GM19239 (cell line): Measurements from ENCODE around the gene CENPP.

Experiments used
- DNase-seq: peaks from one replicate; pipeline ENCODE4 v3.0.0; 2011; ENCODE audit warnings: low spot score; ENCODE audit not compliant: insufficient read length
- FAIRE-seq: peaks from 2 replicates; lab custom pipeline; 2011; peaks lifted over from hg19 to GRCh38; lab: Jason Lieb, UNC

Gene CENPP

DNA sequence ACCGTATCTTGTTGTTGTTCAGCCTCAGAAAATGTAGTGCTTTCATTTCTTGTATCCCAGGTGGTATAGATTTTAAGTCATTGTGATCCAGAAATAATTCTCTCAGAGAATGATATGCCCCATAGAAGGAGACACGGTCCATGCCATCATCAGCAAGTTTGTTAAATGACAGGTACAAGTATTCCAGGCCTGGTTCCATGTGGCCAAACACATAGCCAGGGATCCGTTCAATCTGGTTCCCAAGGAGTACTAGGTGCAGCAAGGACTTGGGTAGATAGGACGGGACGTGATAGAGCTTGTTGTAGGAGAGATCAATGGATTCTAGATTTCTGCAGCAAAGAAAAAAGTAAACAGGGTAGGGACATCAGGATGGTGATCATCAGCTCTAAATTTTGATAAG lies 175.0 kb downstream of the CENPP start:
- no peak for FAIRE-seq
- DNase-seq = no peak

DNA sequence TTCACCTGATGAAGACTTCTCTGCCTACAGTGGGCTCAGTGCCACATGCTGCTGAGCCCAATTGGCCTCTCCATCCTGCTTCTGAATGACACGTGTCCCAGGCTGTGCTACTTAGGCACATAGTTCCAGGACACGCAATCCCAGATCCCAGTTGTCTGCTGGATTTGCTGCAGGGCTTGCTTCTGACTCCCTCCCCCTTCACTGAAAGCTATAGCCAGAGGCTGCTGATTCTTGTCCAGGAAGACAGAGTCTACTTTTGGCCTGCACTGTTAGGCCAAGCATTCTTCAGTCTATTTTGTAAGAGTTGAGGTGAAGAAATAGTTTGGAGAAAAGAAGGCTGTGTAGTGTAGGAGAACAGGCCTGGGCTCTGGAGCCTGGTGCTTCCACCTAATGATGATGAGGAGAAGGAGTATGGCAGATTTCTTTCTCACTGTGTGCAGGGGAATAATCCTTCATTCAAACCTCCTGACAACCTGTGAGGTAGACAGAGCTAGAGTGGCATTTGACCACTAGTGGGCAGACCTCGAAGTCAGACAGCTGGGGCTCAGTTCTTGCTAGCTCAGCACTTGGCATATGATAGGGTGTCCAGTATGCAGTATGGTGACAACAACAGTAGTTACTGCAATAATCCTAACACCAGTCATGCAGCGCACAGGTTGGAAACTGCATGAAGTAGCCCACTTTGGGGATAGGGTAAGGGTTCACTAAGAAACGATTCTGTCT lies 176.1 kb downstream of the CENPP start:
- peak; percentile 4 for DNase-seq

GRCh38 chr9:92503156-92503555 lies 177.4 kb downstream of the CENPP start:
- DNase-seq (no peak), FAIRE-seq (no peak)

More for the DNA sequence above, 176.1 kb downstream of the CENPP start:
- no peak for FAIRE-seq

DNA sequence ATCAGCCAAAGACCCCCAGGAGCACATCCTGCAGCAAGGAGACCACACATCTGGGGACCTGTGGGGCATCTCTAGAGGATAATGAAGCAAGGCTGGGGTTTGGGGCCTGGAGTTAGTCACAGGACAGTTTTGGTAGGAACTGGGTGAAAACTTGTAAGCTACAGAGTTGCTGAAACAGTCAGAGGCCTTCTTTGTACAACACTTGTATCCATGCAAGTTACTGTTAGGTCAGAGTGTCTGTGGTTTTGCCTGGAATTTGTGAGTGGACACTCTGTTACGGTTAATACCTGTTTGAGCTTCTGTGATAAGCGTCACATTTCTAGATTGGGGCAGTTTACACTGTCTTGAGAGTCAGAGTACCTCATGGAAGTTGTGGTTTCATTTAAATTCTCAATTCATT lies 179.1 kb downstream of the CENPP start:
- DNase-seq (no peak), FAIRE-seq (no peak)

GRCh38 chr9:92506184-92506857 lies 180.6 kb downstream of the CENPP start:
- FAIRE-seq (no peak), DNase-seq (no peak)

DNA sequence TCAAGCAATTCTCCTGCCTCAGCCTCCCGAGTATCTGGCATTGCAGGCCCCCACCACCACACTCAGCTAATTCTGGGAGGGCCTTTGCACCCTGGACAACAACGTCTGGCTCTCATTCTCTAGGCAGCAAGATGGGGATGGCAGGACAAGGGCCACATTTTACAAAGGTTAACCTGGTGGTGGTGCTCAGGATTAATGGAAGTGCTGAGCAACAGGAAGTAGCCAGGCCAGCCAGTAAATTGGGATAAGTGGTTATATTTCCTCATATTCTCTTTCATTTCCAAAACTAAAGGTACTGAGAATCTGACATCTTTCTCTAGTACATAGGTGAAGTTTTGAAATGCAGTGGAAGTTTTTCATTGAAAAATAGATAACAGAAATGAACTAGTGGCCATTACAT lies 181.3 kb downstream of the CENPP start:
- FAIRE-seq = no peak
- no peak for DNase-seq

- no peak for DNase-seq
- no peak for FAIRE-seq
Observed at GRCh38 chr9:92507496-92507895, 181.7 kb downstream of the CENPP start.

DNA sequence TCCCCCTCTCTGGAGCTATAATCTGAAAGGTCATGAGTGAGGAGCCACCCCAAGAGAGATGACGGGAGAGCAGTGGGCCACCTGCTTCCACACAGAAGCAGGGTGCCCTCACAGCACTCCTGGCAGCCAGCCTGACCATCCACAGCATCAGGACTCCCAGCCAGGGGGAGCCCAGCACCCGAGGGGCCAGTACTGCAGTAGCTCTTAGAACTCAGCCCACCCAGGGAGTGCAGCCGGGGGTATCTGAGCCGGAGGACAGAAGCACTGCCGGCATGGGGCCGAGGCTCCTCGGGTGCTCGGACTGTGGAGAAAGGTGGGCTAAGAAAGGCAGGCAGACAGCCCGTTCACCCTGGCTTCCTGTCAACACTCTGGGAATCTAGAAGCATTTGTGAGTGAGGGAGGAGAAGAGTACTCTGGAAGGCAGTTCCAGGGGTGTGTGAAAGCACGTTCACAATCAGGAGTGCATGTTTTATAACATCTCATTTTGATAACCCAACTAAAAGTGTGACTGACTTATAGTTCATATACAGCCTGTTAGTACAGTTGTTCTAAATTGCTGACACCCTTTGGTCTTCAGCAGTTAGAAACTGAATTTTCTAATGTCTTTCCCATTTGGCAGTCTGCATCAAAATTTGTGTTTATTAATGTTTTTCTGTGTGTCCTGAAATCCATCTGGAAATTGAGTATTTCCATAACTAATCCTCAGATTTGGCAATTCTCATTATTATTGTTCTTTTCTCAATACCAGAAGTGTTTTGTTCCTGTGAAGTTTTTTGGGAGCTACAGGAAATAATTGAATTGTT lies 182.5 kb downstream of the CENPP start:
- no peak for DNase-seq
- FAIRE-seq = no peak

GRCh38 chr9:92509050-92509449 lies 183.3 kb downstream of the CENPP start:
- FAIRE-seq (no peak), DNase-seq (no peak)

DNA sequence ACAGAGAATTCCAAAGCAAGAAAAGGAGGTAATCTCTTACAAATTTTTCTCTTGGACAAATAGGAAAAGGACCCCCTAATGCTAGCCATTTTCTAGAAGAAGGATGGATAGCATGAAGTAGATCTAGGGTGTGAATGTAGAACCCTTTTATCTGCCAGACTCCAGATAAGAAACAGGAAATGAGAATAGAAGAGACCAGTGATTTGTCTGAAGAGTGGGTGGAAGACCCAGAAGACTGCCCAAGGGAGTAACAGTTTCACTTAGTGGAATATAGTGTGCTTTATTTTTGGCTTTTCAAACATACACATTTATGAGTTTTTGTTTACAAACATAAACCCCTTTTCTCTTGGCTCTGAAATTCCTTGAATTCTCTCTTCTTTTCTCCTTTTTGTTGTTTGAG lies 185.0 kb downstream of the CENPP start:
- no peak for FAIRE-seq

GRCh38 chr9:92512622-92513021 lies 186.9 kb downstream of the CENPP start:
- FAIRE-seq = no peak

More for the DNA sequence above, 185.0 kb downstream of the CENPP start:
- no peak for DNase-seq

DNA sequence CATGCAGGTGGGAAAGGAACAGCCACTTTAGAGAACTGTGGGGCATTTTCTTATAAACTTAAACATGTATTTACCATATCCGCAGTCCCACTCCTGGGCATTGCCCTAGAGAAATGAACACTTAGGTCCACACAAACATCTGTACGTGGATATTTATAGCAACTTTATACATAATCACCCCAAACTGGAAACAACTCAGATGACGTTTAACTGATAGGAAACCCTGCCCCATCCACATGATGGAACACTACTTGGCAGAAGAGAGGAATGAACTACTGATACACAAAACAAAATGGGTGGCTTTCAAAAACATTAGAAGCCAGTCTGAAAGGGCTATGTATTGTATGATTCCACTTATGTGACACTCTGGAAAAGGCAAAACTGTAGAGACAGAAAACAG lies 187.6 kb downstream of the CENPP start:
- FAIRE-seq = no peak
- no peak for DNase-seq

More at GRCh38 chr9:92512622-92513021, 186.9 kb downstream of the CENPP start:
- DNase-seq = no peak

- FAIRE-seq = no peak
- no peak for DNase-seq
Observed at GRCh38 chr9:92514635-92515034, 188.9 kb downstream of the CENPP start.

DNA sequence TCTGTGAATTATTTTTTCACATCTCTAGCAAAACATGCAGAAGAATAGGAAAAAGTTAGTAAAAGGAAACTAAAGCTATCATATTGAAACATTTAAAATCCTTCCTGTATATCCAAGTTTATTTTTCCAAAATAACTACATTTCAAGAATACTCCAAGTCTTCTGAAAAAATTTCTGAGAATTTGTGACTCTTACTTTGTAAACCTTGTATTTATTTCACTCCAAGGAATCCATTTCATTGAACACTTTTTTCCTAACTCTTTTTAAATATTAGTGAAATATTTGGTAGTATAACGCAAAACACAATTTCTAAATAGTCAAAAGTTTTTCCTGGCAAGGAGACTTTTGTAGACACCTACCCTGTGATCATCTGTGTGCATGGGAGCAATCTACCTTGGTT lies 190.8 kb downstream of the CENPP start:
- FAIRE-seq = no peak
- no peak for DNase-seq

GRCh38 chr9:92517046-92517445 lies 191.3 kb downstream of the CENPP start:
- DNase-seq (no peak), FAIRE-seq (no peak)

DNA sequence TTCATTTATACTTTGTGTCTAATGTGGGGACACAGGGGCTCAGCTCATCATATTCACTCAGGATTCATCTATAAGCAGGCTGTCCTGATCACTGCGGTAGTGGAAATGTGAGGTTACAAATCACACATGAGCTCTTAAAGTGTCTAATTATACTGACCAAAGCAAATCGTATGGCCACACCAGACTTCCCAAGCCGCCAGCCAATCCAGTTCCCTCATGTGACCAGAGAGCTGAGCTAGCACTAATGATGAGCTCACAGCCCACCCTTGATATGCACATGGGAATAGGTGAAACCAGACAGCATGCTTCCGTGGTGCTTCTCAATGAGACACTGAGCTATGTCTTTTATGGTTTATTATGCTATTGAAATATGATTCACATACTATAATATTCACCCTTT lies 192.4 kb downstream of the CENPP start:
- no peak for DNase-seq
- no peak for FAIRE-seq

DNA sequence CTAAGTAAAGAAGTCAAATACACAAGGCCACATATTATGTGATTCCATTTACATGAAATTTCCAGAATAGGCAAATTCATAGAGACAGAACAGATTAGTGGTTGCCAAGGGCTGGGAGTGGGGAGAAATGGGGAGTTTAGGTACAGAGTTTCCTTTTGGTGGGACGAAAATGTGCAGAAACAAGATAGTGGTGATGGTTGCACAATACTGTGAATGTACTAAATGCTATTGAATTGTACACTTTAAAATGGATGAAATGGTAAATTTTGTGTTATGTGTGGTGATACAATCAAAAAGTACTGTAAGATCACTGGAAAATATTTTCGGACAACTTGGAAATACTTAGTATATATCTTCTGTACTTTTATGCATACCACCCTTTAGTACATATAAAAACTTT lies 195.1 kb downstream of the CENPP start:
- no peak for DNase-seq
- no peak for FAIRE-seq

DNA sequence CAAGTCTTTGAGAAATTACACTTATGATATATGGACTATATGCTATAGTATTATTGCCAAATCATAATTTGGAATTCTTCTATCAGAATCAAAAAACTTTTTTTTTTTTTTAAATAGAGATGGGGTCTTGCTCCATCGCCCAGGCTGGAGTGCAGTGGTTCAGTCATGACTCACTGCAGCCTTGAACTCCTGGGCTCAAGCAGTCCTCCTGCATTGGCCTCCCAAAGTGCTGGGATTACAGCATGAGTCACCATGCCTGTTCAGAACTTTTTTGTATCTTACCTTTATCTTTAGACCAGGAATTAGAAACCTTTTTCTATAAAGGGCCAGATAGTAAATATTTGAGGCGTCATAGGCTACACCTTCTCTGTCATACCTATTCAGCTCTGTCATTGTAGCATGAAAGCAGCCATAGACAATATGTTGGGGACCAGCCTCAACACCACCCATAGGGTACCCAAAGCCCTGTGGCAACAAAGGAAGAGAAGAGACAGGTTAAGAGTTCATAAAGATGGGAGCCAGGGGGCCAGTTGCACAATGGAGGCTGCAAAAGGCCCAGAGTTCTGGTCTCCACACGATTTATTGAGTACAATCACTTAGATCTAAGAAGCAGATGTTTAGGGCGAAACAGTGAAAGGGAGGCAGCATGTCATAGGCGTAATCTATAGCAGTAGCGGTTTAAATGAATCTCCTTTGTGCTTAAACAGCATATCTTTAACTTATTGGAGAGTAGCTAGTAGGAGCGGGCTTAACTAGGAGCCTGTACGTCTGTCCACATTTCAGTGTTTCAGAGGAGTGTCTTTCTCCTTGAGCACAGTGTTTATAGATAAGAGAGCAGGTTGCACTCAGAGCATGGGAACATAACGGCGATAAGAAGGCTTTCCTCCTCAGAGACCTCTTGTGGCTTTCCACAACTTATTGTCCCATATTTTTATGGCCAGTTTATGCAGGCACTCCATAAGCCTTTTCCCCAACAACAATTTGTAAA lies 197.5 kb downstream of the CENPP start:
- FAIRE-seq (no peak), DNase-seq (no peak)

DNA sequence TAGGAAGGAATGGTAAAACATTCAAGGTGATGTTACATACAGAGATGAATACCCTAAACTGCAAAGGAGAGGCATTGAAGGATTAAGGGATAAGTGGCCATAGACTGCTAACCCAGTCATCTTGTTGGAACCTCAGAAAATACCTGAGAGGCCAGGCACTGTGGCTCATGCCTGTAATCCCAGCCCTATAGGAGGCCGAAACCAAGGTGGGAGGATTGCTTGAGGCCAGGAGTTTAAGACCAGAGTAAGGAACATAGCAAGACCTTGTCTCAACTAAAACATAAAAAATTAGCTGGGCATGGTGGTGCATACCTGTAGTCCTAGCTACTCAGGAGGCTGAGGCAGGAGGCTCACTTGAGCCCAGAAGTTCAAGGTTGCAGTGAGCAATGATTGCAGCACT lies 199.1 kb downstream of the CENPP start:
- DNase-seq (no peak), FAIRE-seq (no peak)

- DNase-seq (no peak), FAIRE-seq (no peak)
Observed at GRCh38 chr9:92525306-92525705, 199.6 kb downstream of the CENPP start.
